H1 (cell line): ENCODE measurements around the gene SRSF6. TPM values are rescaled to one million over a fixed set of nuclear protein-coding genes. Genes with fewer than 3 reads are reported as not detected.

Experiments used
- CTCF ChIA-PET: fragments of 300-600 bp; sonication (Branson Sonifier 250); formaldehyde crosslinking; loops from one replicate; lab custom pipeline; 2021; ENCODE audit not compliant: partially characterized antibody; lab: Charles Lee
- POLR2A ChIA-PET: fragments of 300-600 bp; sonication (Branson Sonifier 250); formaldehyde crosslinking; loops from one replicate; lab custom pipeline; 2021; ENCODE audit warnings: inconsistent platforms; ENCODE audit not compliant: partially characterized antibody; lab: Charles Lee
- DNase-seq, 2 experiments: peaks; one replicate each; pipeline versions ENCODE4 v3.0.0 to v3.0.0-alpha.2; 2010 to 2022; ENCODE audit warnings: low spot score in 2 of 2, low read depth in 1 of 2, mixed read lengths in 1 of 2
- FAIRE-seq: peaks from 2 replicates; lab custom pipeline; 2011; peaks lifted over from hg19 to GRCh38; lab: Jason Lieb, UNC
- H2AFZ ChIP-seq: 2 replicates; pipeline ENCODE4 v1.8.1; 2012; ENCODE audit warnings: low read length, inconsistent platforms
- H2AK5ac ChIP-seq: 2 replicates; pipeline ENCODE4 v1.6.1; 2013; ENCODE audit warnings: low read depth, low read length
- H2BK120ac ChIP-seq: replicated peaks from 2 replicates; pipeline ENCODE3; 2013; ENCODE audit warnings: low read depth, low read length, inconsistent platforms
- H2BK12ac ChIP-seq: 2 replicates; pipeline ENCODE4 v1.6.1; 2013; ENCODE audit warnings: low read depth, low read length
- H2BK15ac ChIP-seq: 2 replicates; pipeline ENCODE4 v1.6.1; 2013; ENCODE audit warnings: low read length
- H2BK20ac ChIP-seq: 2 replicates; pipeline ENCODE4 v1.6.1; 2013; ENCODE audit warnings: low read length
- H2BK5ac ChIP-seq: 2 replicates; pipeline ENCODE4 v1.6.1; 2013; ENCODE audit warnings: low read depth, low read length
- H3K14ac ChIP-seq: 2 replicates; pipeline ENCODE4 v1.6.1; 2013; ENCODE audit warnings: inconsistent platforms; ENCODE audit not compliant: insufficient read length
- H3K18ac ChIP-seq: 2 replicates; pipeline ENCODE4 v1.6.1; 2013; ENCODE audit warnings: low read length; ENCODE audit errors: extremely low read depth
- H3K23ac ChIP-seq: 2 replicates; pipeline ENCODE4 v1.6.1; 2013; ENCODE audit warnings: inconsistent platforms; ENCODE audit not compliant: insufficient read length
- H3K23me2 ChIP-seq: 2 replicates; pipeline ENCODE4 v1.6.1; 2013; ENCODE audit warnings: low read depth, low read length
- H3K27ac ChIP-seq: 2 replicates; pipeline ENCODE4 v1.6.1; 2011; ENCODE audit warnings: low read depth, low read length, inconsistent platforms
- H3K27me3 ChIP-seq, 4 experiments: replicated peaks in 1 of 4; 1 replicate in 1 of 4; 2 replicates in 3 of 4; pipeline versions ENCODE4 v1.6.1 to v1.8.1; 2011 to 2013; ENCODE audit warnings: low read length in 3 of 4, mild to moderate bottlenecking in 3 of 4, inconsistent platforms in 2 of 4, mixed read lengths in 2 of 4, moderate library complexity in 1 of 4; ENCODE audit not compliant: control insufficient read depth in 3 of 4, insufficient read depth in 3 of 4; ENCODE audit errors: extremely low read depth in 1 of 4
- H3K36me3 ChIP-seq, 4 experiments: 2 replicates each; pipeline versions ENCODE4 v1.6.1 to v1.8.1; 2011 to 2013; ENCODE audit warnings: mild to moderate bottlenecking in 4 of 4, low read length in 3 of 4, moderate library complexity in 2 of 4, control low read depth in 1 of 4, inconsistent platforms in 1 of 4; ENCODE audit not compliant: insufficient read depth in 4 of 4, control insufficient read depth in 2 of 4
- H3K4ac ChIP-seq: replicated peaks from 2 replicates; pipeline ENCODE3; 2013; ENCODE audit warnings: low read length, low read depth, mixed read lengths, inconsistent platforms; ENCODE audit not compliant: insufficient read length
- H3K4me1 ChIP-seq, 4 experiments: replicated peaks in 1 of 4; 1 replicate in 1 of 4; 2 replicates in 3 of 4; pipeline versions ENCODE4 v1.6.1 to v1.8.1; 2011 to 2013; ENCODE audit warnings: low read length in 3 of 4, inconsistent platforms in 2 of 4, mixed read lengths in 1 of 4; ENCODE audit not compliant: insufficient read depth in 4 of 4, control insufficient read depth in 3 of 4
- H3K4me2 ChIP-seq, 2 experiments: 2 replicates each; pipeline versions ENCODE4 v1.6.1 to v1.8.1; 2011 to 2013; ENCODE audit warnings: low read depth in 2 of 2, low read length in 2 of 2, control low read depth in 1 of 2, inconsistent platforms in 1 of 2, mild to moderate bottlenecking in 1 of 2; ENCODE audit not compliant: insufficient read depth in 1 of 2
- H3K4me3 ChIP-seq, 4 experiments: fragments of 200-600, 300-600 bp in 1 of 4; sonication (generic), shearing (Covaris generic), sonication (Bioruptor Twin) in 1 of 4; 2 replicates each; pipeline versions ENCODE4 v1.5.1 to v1.8.1; 2011 to 2016; ENCODE audit warnings: low read length in 4 of 4, low read depth in 3 of 4, control low read depth in 2 of 4, inconsistent platforms in 2 of 4, mild to moderate bottlenecking in 2 of 4, mixed read lengths in 1 of 4, moderate library complexity in 1 of 4; ENCODE audit not compliant: insufficient read depth in 2 of 4; ENCODE audit errors: extremely low read depth in 1 of 4
- H3K56ac ChIP-seq: replicated peaks from 2 replicates; pipeline ENCODE3; 2013; ENCODE audit warnings: low read depth, mild to moderate bottlenecking, mixed read lengths, low read length, inconsistent platforms; ENCODE audit not compliant: insufficient read length
- H3K79me1 ChIP-seq: 2 replicates; pipeline ENCODE4 v1.6.1; 2013; ENCODE audit warnings: low read depth, low read length, control low read depth
- H3K79me2 ChIP-seq, 2 experiments: 2 replicates each; pipeline versions ENCODE4 v1.6.1 to v1.8.1; 2012 to 2013; ENCODE audit warnings: low read length in 2 of 2, mild to moderate bottlenecking in 2 of 2, inconsistent platforms in 1 of 2; ENCODE audit not compliant: insufficient read depth in 2 of 2, control insufficient read depth in 1 of 2
- H3K9ac ChIP-seq, 4 experiments: replicated peaks in 1 of 4; 1 replicate in 1 of 4; 2 replicates in 3 of 4; pipeline versions ENCODE4 v1.6.1 to v1.8.1; 2011 to 2013; ENCODE audit warnings: low read depth in 3 of 4, low read length in 3 of 4, control low read depth in 2 of 4, mild to moderate bottlenecking in 2 of 4, moderate library complexity in 2 of 4, inconsistent platforms in 1 of 4; ENCODE audit errors: extremely low read depth in 1 of 4
- H3K9me3 ChIP-seq, 2 experiments: 2 replicates each; pipeline versions ENCODE4 v1.6.1 to v1.8.1; 2012 to 2013; ENCODE audit warnings: mild to moderate bottlenecking in 2 of 2, moderate library complexity in 2 of 2, control low read depth in 1 of 2, inconsistent platforms in 1 of 2, low read depth in 1 of 2, low read length in 1 of 2, mixed read lengths in 1 of 2; ENCODE audit not compliant: insufficient read depth in 2 of 2
- H4K20me1 ChIP-seq, 2 experiments: replicated peaks in 1 of 2; 2 replicates each; pipeline versions ENCODE3 to v1.8.1; 2011 to 2013; ENCODE audit warnings: inconsistent platforms in 2 of 2, low read length in 2 of 2, mild to moderate bottlenecking in 1 of 2; ENCODE audit not compliant: insufficient read depth in 2 of 2, control insufficient read depth in 1 of 2
- H4K5ac ChIP-seq: 2 replicates; pipeline ENCODE4 v1.6.1; 2013; ENCODE audit warnings: low read length, low read depth, mixed read lengths, inconsistent platforms; ENCODE audit not compliant: insufficient read length
- H4K8ac ChIP-seq: 2 replicates; pipeline ENCODE4 v1.8.0; 2013; ENCODE audit warnings: mild to moderate bottlenecking, moderate library complexity, low read length, inconsistent platforms; ENCODE audit not compliant: insufficient read depth; ENCODE audit errors: extremely low read depth
- H4K91ac ChIP-seq: replicated peaks from 2 replicates; pipeline ENCODE3; 2013; ENCODE audit warnings: low read length, mixed read lengths, inconsistent platforms; ENCODE audit not compliant: insufficient read length
- CEBPB ChIP-seq: IDR thresholded peaks from 2 replicates; pipeline ENCODE4 v1.6.1; 2012; ENCODE audit warnings: low read depth, low read length
- CTBP2 ChIP-seq: IDR thresholded peaks from 2 replicates; pipeline ENCODE4 v1.7.0; 2011; ENCODE audit warnings: borderline replicate concordance, mild to moderate bottlenecking, moderate library complexity, mixed read lengths, low read length; ENCODE audit not compliant: insufficient read depth, insufficient read length
- CTCF ChIP-seq, 3 experiments: IDR thresholded peaks; 1 replicate in 2 of 3; 2 replicates in 1 of 3; pipeline versions ENCODE4 v1.5.1 to v1.6.1; 2011; ENCODE audit warnings: low read length in 3 of 3, mild to moderate bottlenecking in 3 of 3, inconsistent platforms in 2 of 3, low read depth in 1 of 3, moderate library complexity in 1 of 3; ENCODE audit not compliant: insufficient read depth in 1 of 3; ENCODE audit errors: control extremely low read depth in 1 of 3
- GTF2F1 ChIP-seq: IDR thresholded peaks from 2 replicates; pipeline ENCODE4 v1.6.1; 2012; ENCODE audit warnings: low read depth, low read length, improper control_type of control experiment, borderline replicate concordance
- MAFK ChIP-seq: IDR thresholded peaks from 2 replicates; pipeline ENCODE4 v1.6.1; 2012; ENCODE audit warnings: low read depth, mild to moderate bottlenecking, improper control_type of control experiment, low read length
- POLR2AphosphoS5 ChIP-seq: IDR thresholded peaks from 2 replicates; pipeline ENCODE4 v1.6.1; 2011; ENCODE audit warnings: low read depth, low read length
- SIN3A ChIP-seq, 2 experiments: IDR thresholded peaks in 1 of 2; conservative IDR thresholded peaks in 1 of 2; 2 replicates each; pipeline ENCODE4 v1.6.1; 2011 to 2012; ENCODE audit warnings: low read length in 2 of 2, improper control_type of control experiment in 1 of 2, low read depth in 1 of 2, mild to moderate bottlenecking in 1 of 2
- SIRT6 ChIP-seq: IDR thresholded peaks from one replicate; pipeline ENCODE4 v1.7.1; 2012; ENCODE audit warnings: low read length, inconsistent platforms
- SP1 ChIP-seq: IDR thresholded peaks from 2 replicates; pipeline ENCODE4 v1.6.1; 2011; ENCODE audit warnings: low read depth, low read length
- WGBS, 2 experiments: shearing (Covaris generic) in 1 of 2; methylation state at CpG; one replicate each; pipeline versions ENCODE4 v1.1.6 to v1.1.7; 2013 to 2015; ENCODE audit warnings: low lambda C conversion rate in 2 of 2, mixed read lengths in 2 of 2, inconsistent platforms in 1 of 2, low coverage in 1 of 2, missing lambda C conversion rate in 1 of 2; ENCODE audit not compliant: insufficient replicate concordance in 2 of 2, insufficient coverage in 1 of 2, insufficient read length in 1 of 2; ENCODE audit errors: extremely low coverage in 1 of 2, missing lambda C conversion rate in 1 of 2; 5-methylcytosine and 5-hydroxymethylcytosine counted together
- polyA plus RNA-seq, 7 experiments: library from polyadenylated mRNA; depleted of rRNA in 3 of 7; stranded (reverse) in 5 of 7; unstranded in 2 of 7; fragments of >200 nt in 5 of 7; fragments of 200-250 nt in 2 of 7; gene quantifications; 1 replicate in 5 of 7; 2 replicates in 1 of 7; 4 replicates in 1 of 7; pipeline versions ENCODE4 v1.2.1 to v1.2.3, GENCODE V29; 2011 to 2013; ENCODE audit warnings: missing spikeins in 2 of 7, mixed read lengths in 2 of 7
- total RNA-seq: library from RNA; stranded (reverse); fragmentation: NEBNext Ultra II Directional; extraction: Animal tissue kit (Norgen Biotek cat#: 25700); gene quantifications from 2 replicates; pipeline ENCODE4 v1.2.1, GENCODE V29; 2021
- TF ChIP-seq, protein P1 (sequence below): IDR thresholded peaks from 2 replicates; pipeline ENCODE4 v1.6.1; 2011; ENCODE audit warnings: low read depth, mild to moderate bottlenecking, low read length; ENCODE audit not compliant: insufficient read depth

Gene SRSF6
- total and polyA plus RNA-seq, 2 of the 8 experiments (the other 6 are each of a cell fraction or from before 2014, with no cell fraction given) = 48.0 to 171 TPM

DNA sequence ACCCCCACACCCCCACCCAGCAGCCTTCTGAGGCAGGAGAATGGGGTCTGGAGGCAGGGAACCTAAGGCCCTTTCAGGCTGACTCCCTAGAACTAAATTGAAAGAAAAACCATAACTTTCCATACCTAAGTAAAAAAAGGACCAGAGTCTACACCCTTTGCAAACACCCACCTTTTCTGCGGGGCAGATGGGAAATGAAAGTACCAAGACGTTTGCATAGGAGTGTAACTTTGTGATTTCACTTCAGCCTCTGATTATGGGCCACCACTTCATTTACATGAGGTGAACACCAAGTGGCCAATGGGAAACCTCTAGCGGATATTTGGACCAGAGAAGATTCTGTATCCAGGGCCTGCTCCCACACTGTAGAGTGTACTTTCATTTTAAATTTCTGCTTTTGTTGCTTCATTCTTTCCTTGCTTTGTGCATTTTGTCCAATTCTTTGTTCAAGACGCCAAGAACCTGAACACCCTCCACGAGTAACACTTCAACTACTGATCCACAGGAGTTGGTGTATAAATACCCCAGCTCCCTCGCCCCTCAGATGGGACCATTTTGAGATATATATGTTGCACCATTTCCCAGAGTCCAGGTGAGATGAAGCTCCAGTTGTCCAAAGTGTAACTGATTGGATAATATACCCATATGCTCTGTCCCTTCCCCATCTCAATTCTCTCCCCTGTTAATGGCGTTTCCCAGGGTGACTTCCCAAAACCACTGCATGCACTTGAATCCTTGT lies 18.9 kb upstream of the SRSF6 start:
- Histone ChIP-seq H3K56ac (no peak overlapping the region), H3K79me2 (no peaks in the 10 kb centered on the region), H3K23me2 (no peaks in the 10 kb centered on the region), H4K8ac (no peak overlapping the region), H4K5ac (no peak overlapping the region), H4K20me1 (no peaks in the 10 kb centered on the region), H3K27me3 (no peaks in the 10 kb centered on the region), H3K9me3 (no peaks in the 10 kb centered on the region), H3K4ac (no peak overlapping the region), H3K14ac (no peak overlapping the region), H2BK12ac (no peak overlapping the region), H2BK20ac (no peak overlapping the region), H4K91ac (no peak overlapping the region), H2BK5ac (no peak overlapping the region), H3K4me1 (no peaks in the 10 kb centered on the region), H2BK120ac (no peak overlapping the region), H3K36me3 (no peaks in the 10 kb centered on the region), H3K27ac (no peak overlapping the region), H2BK15ac (no peak overlapping the region), H3K23ac (no peak overlapping the region), H3K4me3 (no peak overlapping the region), H2AFZ (no peak overlapping the region), H3K79me1 (no peaks in the 10 kb centered on the region), H3K18ac (no peak overlapping the region), H3K9ac (no peak overlapping the region), H3K4me2 (no peak overlapping the region), H2AK5ac (no peak overlapping the region)
- ChIA-PET POLR2A (interaction anchor here (3.7 kb wide), 1 partner anchor 18 kb away, joined by 16 read pairs; the partner anchor contains the start of gene SRSF6), CTCF (interaction anchor here (1.5 kb wide), 1 partner anchor 9 kb away, joined by 3 read pairs; no protein-coding TSS in a partner anchor)
- WGBS, 2 experiments = 95% methylated on average over 7 of the region's 7 CpGs; no CpG with 5 or more reads in 1 of the 2 experiments
- DNase-seq (no peak), FAIRE-seq (no peak)
- TF ChIP-seq GTF2F1 (no peak), SIRT6 (no peak), SP1 (no peak), POLR2AphosphoS5 (no peak), CTBP2 (no peak), MAFK (no peak), SIN3A (conservative IDR thresholded peaks at IDR 0.05 in 1 of 2, IDR thresholded peaks at IDR 0.05 in 1 of 2; ENCODE audit: low read depth in 1 of 2, low read length in 2 of 2) (no peak), CTCF (IDR thresholded peaks at IDR 0.05; ENCODE audit: control extremely low read depth in 1 of 3, insufficient read depth in 1 of 3, low read depth in 1 of 3, low read length in 3 of 3) (no peak), CEBPB (no peak)
- TF ChIP-seq, protein P1, sequence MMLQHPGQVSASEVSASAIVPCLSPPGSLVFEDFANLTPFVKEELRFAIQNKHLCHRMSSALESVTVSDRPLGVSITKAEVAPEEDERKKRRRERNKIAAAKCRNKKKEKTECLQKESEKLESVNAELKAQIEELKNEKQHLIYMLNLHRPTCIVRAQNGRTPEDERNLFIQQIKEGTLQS = no peak
